ENCODE results near the gene ZNF710. TPM values are rescaled to one million over a fixed set of nuclear protein-coding genes. Genes with fewer than 3 reads are reported as not detected.

Gene ZNF710
- total RNA-seq, 1 experiment from 2014 or later: 10.0 TPM

GRCh38 chr15:90040618-90041017, 39.5 kb downstream of the ZNF710 start (continued):
- TF ChIP-seq CTCF (IDR thresholded peaks at IDR 0.05 in 2 of 3, conservative IDR thresholded peaks at IDR 0.05 in 1 of 3; ENCODE audit: borderline replicate concordance in 1 of 3, insufficient read depth in 1 of 3, low read depth in 2 of 3, low read length in 2 of 3) (no peak), TCF7L2 (IDR thresholded peaks at IDR 0.05; ENCODE audit: borderline replicate concordance, extremely low read depth, insufficient read depth, insufficient read length) (no peak), ELF1 (IDR thresholded peaks at IDR 0.05; ENCODE audit: borderline replicate concordance, low read depth) (no peak), MAX (IDR thresholded peaks at IDR 0.05) (no peak)

GRCh38 chr15:90042356-90042755, 41.2 kb downstream of the ZNF710 start:
- no peaks in the 10 kb centered on the region for H3K36me3 ChIP-seq (ENCODE audit: control insufficient read depth in 1 of 2, insufficient read depth in 2 of 2, low read length in 2 of 2)
- POLR2A ChIA-PET: no interaction called here
- RAD21 ChIA-PET (ENCODE audit: low non-redundant PET in 1 of 2, low total read pairs in 2 of 2, uncharacterized antibody in 2 of 2, unreplicated experiment in 2 of 2): no interaction called here
- no peaks in the 10 kb centered on the region for H3K9me2 ChIP-seq (ENCODE audit: insufficient read depth)
- ATAC-seq: no peak
- H3K79me2 ChIP-seq (ENCODE audit: insufficient read depth, low read length): no peaks in the 10 kb centered on the region
- intact Hi-C loops (cut with micrococcal nuclease): no loop called here
- H3K27ac ChIP-seq (ENCODE audit: low read depth, low read length): no peak overlapping the region
- no peak overlapping the region for H2AFZ ChIP-seq (ENCODE audit: low read depth, low read length, poor library complexity, severe bottlenecking)
- DNase-seq (ENCODE audit: low read depth, low spot score): no peak
- no peak overlapping the region for H3K4me3 ChIP-seq (replicated peaks in 1 of 2; ENCODE audit: low read depth in 1 of 2, low read length in 2 of 2)
- CTCF ChIA-PET: no interaction called here
- no peaks in the 10 kb centered on the region for H3K9me3 ChIP-seq (ENCODE audit: control insufficient read depth in 1 of 2, insufficient read depth in 1 of 2, low read depth in 1 of 2, low read length in 2 of 2)
- BruUV-seq (replicated peaks): no TSS peak
- H3K27me3 ChIP-seq (ENCODE audit: insufficient read depth, low read length): no peaks in the 10 kb centered on the region
- H3K4me1 ChIP-seq (ENCODE audit: control insufficient read depth in 1 of 2, insufficient read depth in 2 of 2, low read length in 2 of 2): peaks cover 11 to 25% of the 10 kb centered on the region in 2 experiments; a peak in 2 of 4 replicates
- H3K9ac ChIP-seq (ENCODE audit: low read length): no peak overlapping the region
- H3K4me2 ChIP-seq (ENCODE audit: low read length): no peak overlapping the region
- TF ChIP-seq ZFX (IDR thresholded peaks at IDR 0.05) (no peak), POLR2A (IDR thresholded peaks at IDR 0.05; ENCODE audit: borderline replicate concordance, extremely low read depth, insufficient read depth, insufficient read length) (no peak), POLR2AphosphoS5 (IDR thresholded peaks at IDR 0.05; ENCODE audit: low read depth, low read length) (no peak), FOSL1 (IDR thresholded peaks at IDR 0.05; ENCODE audit: low read depth) (no peak), EZH2 (IDR thresholded peaks at IDR 0.05) (no peak), ZNF274 (IDR thresholded peaks at IDR 0.05; ENCODE audit: low read depth, low read length) (no peak), SRF (IDR thresholded peaks at IDR 0.05; ENCODE audit: low read depth) (no peak), CTCF (IDR thresholded peaks at IDR 0.05 in 2 of 3, conservative IDR thresholded peaks at IDR 0.05 in 1 of 3; ENCODE audit: borderline replicate concordance in 1 of 3, insufficient read depth in 1 of 3, low read depth in 2 of 3, low read length in 2 of 3) (no peak), CBX3 (IDR thresholded peaks at IDR 0.05; ENCODE audit: low read depth) (no peak), CEBPB (IDR thresholded peaks at IDR 0.05; ENCODE audit: low read depth) (no peak), MAX (IDR thresholded peaks at IDR 0.05) (no peak), TCF7L2 (IDR thresholded peaks at IDR 0.05; ENCODE audit: borderline replicate concordance, extremely low read depth, insufficient read depth, insufficient read length) (no peak), EZH2phosphoT487 (IDR thresholded peaks at IDR 0.05; ENCODE audit: borderline replicate concordance) (no peak), RAD21 (IDR thresholded peaks at IDR 0.05; ENCODE audit: low read depth) (no peak)
- TF ChIP-seq, protein P1, sequence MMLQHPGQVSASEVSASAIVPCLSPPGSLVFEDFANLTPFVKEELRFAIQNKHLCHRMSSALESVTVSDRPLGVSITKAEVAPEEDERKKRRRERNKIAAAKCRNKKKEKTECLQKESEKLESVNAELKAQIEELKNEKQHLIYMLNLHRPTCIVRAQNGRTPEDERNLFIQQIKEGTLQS (IDR thresholded peaks at IDR 0.05): no peak
- no peaks in the 10 kb centered on the region for H4K20me1 ChIP-seq (ENCODE audit: insufficient read depth)
